Endothelial cell of coronary artery (primary cell): ENCODE measurements around the gene HEYL. TPM values are rescaled to one million over a fixed set of nuclear protein-coding genes. Genes with fewer than 3 reads are reported as not detected.

ENCODE experiments used
- total RNA-seq: library from RNA; depleted of rRNA; stranded (reverse); fragments of >200 nt; gene quantifications from 2 replicates; pipeline ENCODE4 v1.2.3, GENCODE V29; 2014

Gene HEYL
- 0.47 TPM in 1 of 2 replicates, not detected in the other for total RNA-seq

DNA sequence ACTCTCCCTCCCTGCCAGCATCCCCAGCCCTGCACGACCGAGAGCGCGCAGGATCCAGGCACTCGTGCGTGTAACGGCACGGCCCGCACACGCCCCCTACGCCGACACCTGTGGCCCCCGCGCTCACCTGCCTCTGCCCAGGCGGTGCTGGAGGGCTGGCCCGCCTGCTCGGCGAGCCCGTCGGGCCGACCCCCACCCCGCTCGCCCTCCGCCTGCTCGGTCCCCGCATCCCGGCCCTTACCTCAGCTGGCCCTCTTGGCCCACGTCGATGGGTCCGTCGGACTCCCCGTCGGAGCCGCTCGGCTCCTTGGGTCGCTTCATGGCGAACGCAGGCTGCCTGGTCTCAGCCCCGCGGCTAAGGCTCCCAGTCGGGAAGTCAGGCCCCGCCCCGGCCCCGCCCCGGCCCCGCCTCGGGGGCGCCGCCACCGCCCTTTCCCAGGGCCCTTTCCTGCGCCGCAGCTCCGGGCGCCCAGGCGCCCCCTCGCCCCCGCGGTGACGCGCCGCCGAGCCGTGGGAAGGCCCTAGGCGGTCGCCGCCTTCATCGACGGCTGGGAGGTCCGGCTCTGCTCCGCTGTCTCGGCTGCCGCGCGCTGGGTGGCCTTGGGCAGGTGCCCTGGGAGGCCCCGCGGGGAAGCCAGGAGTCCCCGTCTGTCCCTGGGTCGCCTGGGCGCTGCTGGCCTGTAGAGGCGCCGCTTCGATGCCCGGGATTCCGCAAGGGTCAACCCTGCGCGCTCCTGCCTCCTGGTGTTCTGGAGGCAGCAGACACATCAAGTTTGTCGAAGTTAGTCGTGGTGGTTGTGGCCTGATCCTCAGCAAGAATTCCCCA, at the start of gene HEYL:
HEYL (minus strand) TSS at position 339 of the 826 bp plus-strand sequence; CDS start at position 321, 18 bp downstream.

DNA sequence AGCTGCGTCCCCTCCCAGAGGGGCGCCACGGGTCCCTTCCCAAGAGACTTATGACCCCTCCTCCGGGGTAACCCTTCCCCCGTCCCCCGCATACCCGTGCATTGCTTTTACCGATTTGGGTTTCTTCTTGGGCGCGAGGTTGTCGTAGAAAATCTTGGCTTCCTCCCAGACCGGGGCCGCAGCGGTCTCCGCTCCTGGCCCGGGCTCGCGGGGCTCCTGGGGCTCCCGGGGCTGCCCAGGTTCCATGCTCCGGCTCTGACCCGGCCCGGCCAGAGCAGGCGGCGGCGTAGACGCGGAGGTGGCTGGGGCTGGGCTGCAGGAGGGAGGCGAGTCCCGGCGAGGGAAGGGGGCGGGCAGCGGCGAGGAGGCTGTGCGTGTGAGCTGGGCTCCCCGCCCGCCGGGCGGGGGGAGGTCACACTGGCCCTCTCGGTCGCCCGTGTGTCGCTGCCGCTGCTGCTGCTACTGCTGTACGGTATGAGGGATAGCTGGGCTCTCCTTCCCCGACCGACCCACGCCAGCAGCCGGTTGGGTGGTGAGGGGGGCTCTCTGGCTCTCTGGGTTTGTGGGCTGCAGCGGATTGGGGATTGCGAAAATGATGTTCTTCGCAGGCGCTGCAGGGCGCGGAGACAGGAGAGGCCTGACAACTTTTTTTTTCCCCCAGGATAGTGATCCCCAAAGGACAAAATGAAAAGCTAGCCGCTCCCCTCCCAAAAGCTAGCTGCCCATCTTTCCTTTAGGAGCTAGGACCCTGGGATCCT, 32.5 kb upstream of the HEYL start, which contains the start of gene NT5C1A:
NT5C1A (minus strand) TSS at position 315 of the 758 bp plus-strand sequence; CDS start at position 246, 69 bp downstream.

Other genes starting within 250 kb of the HEYL start
- 0.36 and 0.47 TPM in 2 replicates for gene BMP8A, start 148.0 kb downstream of the HEYL start, total RNA-seq
- gene PABPC4, start 62.9 kb downstream of the HEYL start, total RNA-seq: 188 and 270 TPM in 2 replicates
- gene NT5C1A, start 32.5 kb upstream of the HEYL start, total RNA-seq: not detected in 2 replicates
- not detected in 2 replicates for gene HPCAL4, start 51.8 kb upstream of the HEYL start, total RNA-seq
- 36.5 and 43.2 TPM in 2 replicates for gene PPIE, start 99.2 kb upstream of the HEYL start, total RNA-seq
- 1.7 and 2.5 TPM in 2 replicates for gene OXCT2, start 131.7 kb upstream of the HEYL start, total RNA-seq
- gene BMP8B, start 149.2 kb upstream of the HEYL start, total RNA-seq: under 0.01 and 0.19 TPM in 2 replicates
- gene TRIT1, start 243.9 kb upstream of the HEYL start, total RNA-seq: 16.6 and 24.8 TPM in 2 replicates